Ammon's horn (tissue), 1 donor: ENCODE data around the gene C12orf43.
A peak's percentile ranks its signal among the peaks of the same experiment; 100 is the strongest.

Experiments
- DNase-seq: peaks from one replicate; pipeline ENCODE4 v3.0.0-alpha.2; 2016; ENCODE audit warnings: low spot score

The C12orf43 gene

GRCh38 chr12:120978296-120979219 is 37.7 kb downstream of the C12orf43 start, which contains the start of gene HNF1A:
Gene HNF1A, plus strand, starts transcription at chr12:120978543. Its CDS starts 226 bp downstream, at chr12:120978769.
- no peak for DNase-seq

- DNase-seq = no peak
These were observed 38.6 kb downstream of the C12orf43 start for GRCh38 chr12:120977531-120978295.

- DNase-seq = no peak
These were observed 43.3 kb downstream of the C12orf43 start for GRCh38 chr12:120972870-120973543.

GRCh38 chr12:120971299-120972180 is 44.7 kb downstream of the C12orf43 start:
- peak; percentile 76 for DNase-seq

- no peak for DNase-seq
These were observed 46.0 kb downstream of the C12orf43 start for GRCh38 chr12:120970310-120970709.

GRCh38 chr12:120965534-120966091 is 50.7 kb downstream of the C12orf43 start:
- DNase-seq = no peak

GRCh38 chr12:120964298-120964697 is 52.0 kb downstream of the C12orf43 start:
- no peak for DNase-seq

GRCh38 chr12:120962532-120963020 is 53.7 kb downstream of the C12orf43 start:
- DNase-seq = no peak

GRCh38 chr12:120961604-120962531 is 54.4 kb downstream of the C12orf43 start:
- DNase-seq = peak; percentile 20

- no peak for DNase-seq
These were observed 55.6 kb downstream of the C12orf43 start for GRCh38 chr12:120960657-120961056.

- no peak for DNase-seq
These were observed 57.0 kb downstream of the C12orf43 start for GRCh38 chr12:120959111-120959878.

GRCh38 chr12:120956579-120957300 is 59.5 kb downstream of the C12orf43 start:
- DNase-seq = no peak

GRCh38 chr12:120955232-120955631 is 61.1 kb downstream of the C12orf43 start:
- no peak for DNase-seq

- DNase-seq = no peak
These were observed 65.5 kb downstream of the C12orf43 start for GRCh38 chr12:120950807-120951206.
